ENCODE results near the gene TENM4. TPM values are rescaled to one million over a fixed set of nuclear protein-coding genes. Genes with fewer than 3 reads are reported as not detected.

TENM4 gene
- polyA plus RNA-seq, 2 of the 4 experiments (the other 2 are of a cell fraction) = 0.06 to 0.31 TPM

DNA sequence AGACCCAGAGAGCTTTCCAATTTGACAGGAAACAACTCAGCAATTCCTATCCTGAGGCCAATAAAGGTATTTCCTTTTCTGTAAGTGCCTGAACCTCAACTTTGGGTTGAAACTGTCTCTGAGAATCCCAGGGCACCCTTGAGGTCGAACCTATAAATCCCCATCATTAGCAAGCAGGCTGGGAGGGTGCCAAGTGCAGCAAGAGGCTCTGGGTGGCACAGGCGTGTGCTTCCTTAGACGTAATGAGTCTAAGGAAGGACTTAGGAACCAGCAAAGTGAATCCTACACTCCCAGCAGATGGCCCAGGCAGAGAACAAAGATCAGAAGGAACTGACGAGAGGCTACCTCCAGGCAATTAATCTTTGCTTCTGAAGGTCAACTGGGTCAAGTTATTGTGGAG, 631.9 kb downstream of the TENM4 start:
- DNase-seq (ENCODE audit: low read depth in 1 of 2, low spot score in 1 of 2) (no peak), FAIRE-seq (no peak), ATAC-seq (no peak)
- CTCF ChIA-PET = interaction anchor here (2.4 to 3.1 kb wide), 3 partner anchors 9 to 163 kb away, joined by 8 to 14 read pairs (median 9); no protein-coding TSS in a partner anchor
- no peak overlapping the region for H3K4me2 ChIP-seq
- H3K9me3 ChIP-seq = no peaks in the 10 kb centered on the region
- no peaks in the 10 kb centered on the region for H3K4me1 ChIP-seq
- POLR2A ChIA-PET = no interaction called here
- no peak for TF ChIP-seq JUNB (IDR thresholded peaks at IDR 0.05)
- TF ChIP-seq, protein P1, sequence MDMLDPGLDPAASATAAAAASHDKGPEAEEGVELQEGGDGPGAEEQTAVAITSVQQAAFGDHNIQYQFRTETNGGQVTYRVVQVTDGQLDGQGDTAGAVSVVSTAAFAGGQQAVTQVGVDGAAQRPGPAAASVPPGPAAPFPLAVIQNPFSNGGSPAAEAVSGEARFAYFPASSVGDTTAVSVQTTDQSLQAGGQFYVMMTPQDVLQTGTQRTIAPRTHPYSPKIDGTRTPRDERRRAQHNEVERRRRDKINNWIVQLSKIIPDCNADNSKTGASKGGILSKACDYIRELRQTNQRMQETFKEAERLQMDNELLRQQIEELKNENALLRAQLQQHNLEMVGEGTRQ (IDR thresholded peaks at IDR 0.05) = no peak
- no peak for TF ChIP-seq FOXS1 (CRISPR knock-in tag; IDR thresholded peaks at IDR 0.05)
- TF ChIP-seq GATA3 (IDR thresholded peaks at IDR 0.05; ENCODE audit: borderline replicate concordance) = no peak
- TF ChIP-seq EHMT2 (IDR thresholded peaks at IDR 0.05; ENCODE audit: low read depth) = no peak
- no peak for TF ChIP-seq CBX2 (IDR thresholded peaks at IDR 0.05; ENCODE audit: borderline replicate concordance, low read depth)
- TF ChIP-seq HMGXB4 (CRISPR knock-in tag; IDR thresholded peaks at IDR 0.05; ENCODE audit: borderline replicate concordance) = no peak
- no peak for TF ChIP-seq JUN (IDR thresholded peaks at IDR 0.05)
- TF ChIP-seq BHLHE40 (IDR thresholded peaks at IDR 0.05; ENCODE audit: low read depth, low read length) = no peak
- TF ChIP-seq, protein P2, sequence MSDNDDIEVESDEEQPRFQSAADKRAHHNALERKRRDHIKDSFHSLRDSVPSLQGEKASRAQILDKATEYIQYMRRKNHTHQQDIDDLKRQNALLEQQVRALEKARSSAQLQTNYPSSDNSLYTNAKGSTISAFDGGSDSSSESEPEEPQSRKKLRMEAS (IDR thresholded peaks at IDR 0.05) = no peak
- TF ChIP-seq KDM1A (IDR thresholded peaks at IDR 0.05; ENCODE audit: low read depth) = no peak
- TF ChIP-seq RCOR1 (IDR thresholded peaks at IDR 0.05; ENCODE audit: low read depth, low read length) = no peak
- no peak for TF ChIP-seq CHD4 (IDR thresholded peaks at IDR 0.05; ENCODE audit: borderline replicate concordance)
- no peak for TF ChIP-seq HOXB13 (CRISPR knock-in tag; IDR thresholded peaks at IDR 0.05; ENCODE audit: low read depth)
- no peak for TF ChIP-seq RARB (CRISPR knock-in tag; IDR thresholded peaks at IDR 0.05)
- no peak overlapping the region for H3K4me3 ChIP-seq
- WGBS (ENCODE audit: missing lambda C conversion rate) = 36% methylated on average over 4 of the region's 4 CpGs
- no peak overlapping the region for H3K27ac ChIP-seq

DNA sequence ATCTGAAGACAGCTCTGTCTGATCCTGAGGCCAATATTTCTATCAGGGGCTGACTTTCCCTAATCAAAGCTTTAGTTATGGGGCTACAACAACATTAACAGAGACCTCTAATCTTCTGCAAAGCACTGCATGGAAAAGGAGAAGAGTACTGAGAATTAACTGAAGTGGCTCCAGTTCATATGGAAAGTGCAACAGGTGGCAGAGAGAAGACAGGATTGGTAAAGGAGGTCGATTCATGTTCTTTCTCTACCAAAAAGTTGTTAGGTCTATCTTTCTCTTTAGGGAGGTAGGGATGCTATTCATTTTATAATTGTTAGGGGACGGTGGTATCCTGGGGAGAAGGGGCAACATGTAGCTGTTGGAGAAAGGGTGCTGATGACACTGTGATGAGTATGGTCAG, 633.5 kb downstream of the TENM4 start:
- WGBS (ENCODE audit: missing lambda C conversion rate) = 31% methylated on average over 2 of the region's 2 CpGs
- H3K9me3 ChIP-seq = no peaks in the 10 kb centered on the region
- ATAC-seq (no peak), DNase-seq (ENCODE audit: low read depth in 1 of 2, low spot score in 1 of 2) (no peak), FAIRE-seq (no peak)
- H3K4me2 ChIP-seq = no peak overlapping the region
- H3K4me3 ChIP-seq = no peak overlapping the region
- no peak overlapping the region for H3K27ac ChIP-seq
- ChIA-PET CTCF (interaction anchor here (0.9 to 1.4 kb wide), 3 partner anchors 9 to 162 kb away, joined by 3 to 8 read pairs (median 5); no protein-coding TSS in a partner anchor), POLR2A (no interaction called here)
- no peaks in the 10 kb centered on the region; the same call in 2 of the 3 replicates for H3K4me1 ChIP-seq
- TF ChIP-seq, protein P3, sequence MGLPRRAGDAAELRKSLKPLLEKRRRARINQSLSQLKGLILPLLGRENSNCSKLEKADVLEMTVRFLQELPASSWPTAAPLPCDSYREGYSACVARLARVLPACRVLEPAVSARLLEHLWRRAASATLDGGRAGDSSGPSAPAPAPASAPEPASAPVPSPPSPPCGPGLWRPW (IDR thresholded peaks at IDR 0.05) = no peak
- TF ChIP-seq, protein P2 (IDR thresholded peaks at IDR 0.05) = no peak
- no peak for TF ChIP-seq KDM1A (IDR thresholded peaks at IDR 0.05; ENCODE audit: low read depth)
- no peak for TF ChIP-seq EHF (CRISPR knock-in tag; IDR thresholded peaks at IDR 0.05)
- no peak for TF ChIP-seq EHMT2 (IDR thresholded peaks at IDR 0.05; ENCODE audit: low read depth)
- TF ChIP-seq HOXA7 (CRISPR knock-in tag; IDR thresholded peaks at IDR 0.05) = no peak
- TF ChIP-seq NFE2L2 (conservative IDR thresholded peaks at IDR 0.05; ENCODE audit: low read length) = no peak
- no peak for TF ChIP-seq GATA3 (IDR thresholded peaks at IDR 0.05; ENCODE audit: borderline replicate concordance)
- no peak for TF ChIP-seq ZSCAN20 (CRISPR knock-in tag; IDR thresholded peaks at IDR 0.05)
